Neuron (in vitro differentiated cells): ENCODE results near the gene KRTAP1-1.
"Not testable (repeated sequence)": the region's sequence is repeated elsewhere in the genome, so short reads cannot be mapped to it uniquely, and the experiment has no call there.

ENCODE experiments used
- H2AFZ ChIP-seq: one replicate; pipeline ENCODE4 v1.6.1; 2013; ENCODE audit warnings: low read depth, mild to moderate bottlenecking, inconsistent platforms, low read length, moderate library complexity
- H3K27me3 ChIP-seq: one replicate; pipeline ENCODE4 v1.6.1; 2013; ENCODE audit warnings: low read length; ENCODE audit not compliant: insufficient read depth
- H3K36me3 ChIP-seq: one replicate; pipeline ENCODE4 v1.6.1; 2013; ENCODE audit warnings: low read length; ENCODE audit not compliant: insufficient read depth
- H3K4me1 ChIP-seq: one replicate; pipeline ENCODE4 v1.6.1; 2013; ENCODE audit warnings: low read length; ENCODE audit not compliant: insufficient read depth
- H3K4me3 ChIP-seq: 2 replicates; pipeline ENCODE4 v1.5.1; 2013; ENCODE audit warnings: mild to moderate bottlenecking, low read length, moderate library complexity
- H3K9me3 ChIP-seq: one replicate; pipeline ENCODE4 v1.6.1; 2013; ENCODE audit warnings: low read length

Gene KRTAP1-1

DNA sequence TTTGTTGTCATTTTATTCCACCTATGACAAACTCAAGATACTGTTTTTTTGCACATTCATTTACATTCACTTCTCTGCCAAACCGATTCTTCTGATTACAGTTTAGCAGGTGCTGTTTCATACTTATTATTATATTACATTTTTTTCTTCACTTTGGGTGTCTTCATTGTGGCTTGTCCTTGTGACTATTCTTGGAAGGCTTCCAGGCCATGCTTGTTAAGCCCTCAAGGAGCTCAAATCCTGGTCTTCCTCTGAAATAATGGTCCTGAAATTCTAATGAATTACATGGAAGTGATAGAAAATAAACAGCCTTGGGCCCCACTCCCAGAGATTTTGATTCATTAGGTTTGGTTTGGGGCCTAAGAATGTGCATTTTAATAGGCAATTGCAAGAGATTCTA lies 23.1 kb upstream of the KRTAP1-1 start:
- no peak overlapping the region for H2AFZ ChIP-seq
- H3K4me3 ChIP-seq = no peak overlapping the region
- no peaks in the 10 kb centered on the region for H3K27me3 ChIP-seq
- no peaks in the 10 kb centered on the region for H3K9me3 ChIP-seq
- H3K36me3 ChIP-seq = no peaks in the 10 kb centered on the region
- no peaks in the 10 kb centered on the region for H3K4me1 ChIP-seq

GRCh38 chr17:41063449-41063848 lies 22.2 kb upstream of the KRTAP1-1 start:
- H3K36me3 ChIP-seq = no peaks in the 10 kb centered on the region
- no peak overlapping the region for H3K4me3 ChIP-seq
- H3K27me3 ChIP-seq = no peaks in the 10 kb centered on the region
- no peak overlapping the region for H2AFZ ChIP-seq
- H3K9me3 ChIP-seq = no peaks in the 10 kb centered on the region
- H3K4me1 ChIP-seq = no peaks in the 10 kb centered on the region

GRCh38 chr17:41061964-41062363 lies 20.7 kb upstream of the KRTAP1-1 start:
- Histone ChIP-seq H3K27me3 (no peaks in the 10 kb centered on the region), H3K4me1 (no peaks in the 10 kb centered on the region), H3K9me3 (no peaks in the 10 kb centered on the region), H3K36me3 (no peaks in the 10 kb centered on the region), H3K4me3 (no peak overlapping the region), H2AFZ (no peak overlapping the region)

- no peaks in the 10 kb centered on the region for H3K4me1 ChIP-seq
- no peaks in the 10 kb centered on the region for H3K27me3 ChIP-seq
- no peak within 1 kb of the TSS for H3K4me3 ChIP-seq
These were observed 18.9 kb upstream of the KRTAP1-1 start, which contains the start of gene KRTAP2-3 for GRCh38 chr17:41060052-41060604. KRTAP2-3 (minus strand) TSS chr17:41060114; CDS start chr17:41060050, 64 bp downstream.

GRCh38 chr17:41059276-41060051 lies 18.2 kb upstream of the KRTAP1-1 start:
- H2AFZ ChIP-seq, H3K27me3 ChIP-seq, H3K4me3 ChIP-seq, H3K9me3 ChIP-seq, H3K4me1 ChIP-seq, H3K36me3 ChIP-seq: not testable (repeated sequence)

More at GRCh38 chr17:41060052-41060604, 18.9 kb upstream of the KRTAP1-1 start, which contains the start of gene KRTAP2-3:
- H3K36me3 ChIP-seq = no peaks in the 10 kb centered on the region
- no peaks in the 10 kb centered on the region for H3K9me3 ChIP-seq
- no peak within 1 kb of the TSS for H2AFZ ChIP-seq

GRCh38 chr17:41058741-41059140 lies 17.5 kb upstream of the KRTAP1-1 start:
- Histone ChIP-seq H2AFZ (no peak overlapping the region), H3K4me1 (no peaks in the 10 kb centered on the region), H3K27me3 (no peaks in the 10 kb centered on the region), H3K9me3 (no peaks in the 10 kb centered on the region), H3K36me3 (no peaks in the 10 kb centered on the region), H3K4me3 (no peak overlapping the region)

GRCh38 chr17:41057547-41057946 lies 16.3 kb upstream of the KRTAP1-1 start:
- H2AFZ ChIP-seq = no peak overlapping the region
- no peaks in the 10 kb centered on the region for H3K4me1 ChIP-seq
- no peak overlapping the region for H3K4me3 ChIP-seq
- H3K27me3 ChIP-seq = no peaks in the 10 kb centered on the region
- H3K9me3 ChIP-seq = no peaks in the 10 kb centered on the region
- no peaks in the 10 kb centered on the region for H3K36me3 ChIP-seq

GRCh38 chr17:41055130-41055529 lies 13.9 kb upstream of the KRTAP1-1 start, which contains the start of gene KRTAP2-2:
KRTAP2-2 (minus strand) TSS chr17:41055230; CDS start chr17:41055211, 19 bp downstream.
- not testable (repeated sequence) for H2AFZ ChIP-seq, H3K9me3 ChIP-seq, H3K27me3 ChIP-seq, H3K4me1 ChIP-seq, H3K4me3 ChIP-seq, H3K36me3 ChIP-seq

DNA sequence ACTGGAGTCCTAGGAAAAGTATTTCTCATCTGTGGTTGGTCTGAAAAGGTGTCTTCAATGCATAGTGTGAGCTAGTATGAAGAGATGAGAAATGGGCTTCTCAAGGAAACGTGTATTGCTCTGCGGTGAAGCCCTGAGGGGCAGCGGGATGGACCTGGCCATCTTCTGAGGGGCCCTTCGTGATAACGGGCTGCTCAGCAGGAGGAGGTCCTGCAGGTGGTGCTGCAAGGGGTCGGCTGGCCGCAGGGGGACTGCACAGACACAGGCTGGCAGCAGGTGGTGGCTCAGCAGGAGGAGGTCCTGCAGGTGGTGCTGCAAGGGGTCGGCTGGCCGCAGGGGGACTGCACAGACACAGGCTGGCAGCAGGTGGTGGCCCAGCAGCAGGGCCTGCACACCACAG lies 13.3 kb upstream of the KRTAP1-1 start:
- not testable (repeated sequence) for H2AFZ ChIP-seq, H3K36me3 ChIP-seq, H3K9me3 ChIP-seq, H3K4me1 ChIP-seq, H3K4me3 ChIP-seq, H3K27me3 ChIP-seq

- no peaks in the 10 kb centered on the region for H3K27me3 ChIP-seq
These were observed 12.8 kb upstream of the KRTAP1-1 start for GRCh38 chr17:41054025-41054424.

DNA sequence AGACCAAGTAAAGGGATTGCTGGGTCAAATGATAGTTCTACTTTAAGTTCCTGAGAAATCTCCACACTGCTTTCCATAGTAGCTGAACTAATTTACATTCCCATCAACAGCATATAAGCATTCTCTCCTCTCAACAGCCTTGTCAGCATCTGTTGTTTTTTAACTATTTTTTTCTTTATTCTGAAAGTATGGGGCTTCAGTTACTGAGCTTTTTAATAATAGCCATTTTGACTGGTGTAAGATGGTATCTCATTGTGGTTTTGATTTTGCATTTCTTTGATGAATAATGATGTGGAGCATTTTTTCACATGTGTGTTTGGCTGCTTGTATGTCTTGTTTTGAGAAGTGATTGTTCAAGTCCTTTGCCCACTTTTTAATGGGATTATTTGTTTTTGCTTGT lies 11.3 kb upstream of the KRTAP1-1 start:
- no peak overlapping the region for H2AFZ ChIP-seq
- H3K27me3 ChIP-seq = no peaks in the 10 kb centered on the region
- H3K4me1 ChIP-seq = no peaks in the 10 kb centered on the region
- H3K4me3 ChIP-seq = no peak overlapping the region
- no peaks in the 10 kb centered on the region for H3K9me3 ChIP-seq
- no peaks in the 10 kb centered on the region for H3K36me3 ChIP-seq

More at GRCh38 chr17:41054025-41054424, 12.8 kb upstream of the KRTAP1-1 start:
- Histone ChIP-seq H3K9me3 (no peaks in the 10 kb centered on the region), H3K4me3 (no peak overlapping the region), H3K4me1 (no peaks in the 10 kb centered on the region), H2AFZ (no peak overlapping the region), H3K36me3 (no peaks in the 10 kb centered on the region)

DNA sequence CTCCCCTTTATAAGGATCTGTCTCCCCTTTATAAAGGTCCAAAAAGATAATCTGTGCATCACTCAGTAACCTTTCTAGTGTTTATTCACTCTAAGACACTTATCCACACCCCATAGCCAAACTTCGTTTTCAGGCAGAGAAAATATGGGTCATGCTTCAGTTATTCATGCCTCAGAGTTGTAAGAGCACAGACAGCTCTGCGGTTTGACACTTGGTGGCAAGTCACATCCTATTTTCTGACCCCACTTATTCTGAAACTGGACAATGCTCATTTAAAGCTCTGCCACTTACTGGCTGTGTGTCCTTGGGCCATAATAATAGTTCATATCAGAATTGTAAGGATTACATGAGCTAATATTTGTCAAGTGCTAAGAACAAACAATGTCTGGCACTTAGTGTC lies 7.9 kb upstream of the KRTAP1-1 start:
- Histone ChIP-seq H3K9me3 (no peaks in the 10 kb centered on the region), H3K4me3 (no peak overlapping the region), H3K4me1 (no peaks in the 10 kb centered on the region), H3K36me3 (no peaks in the 10 kb centered on the region), H2AFZ (no peak overlapping the region), H3K27me3 (no peaks in the 10 kb centered on the region)

DNA sequence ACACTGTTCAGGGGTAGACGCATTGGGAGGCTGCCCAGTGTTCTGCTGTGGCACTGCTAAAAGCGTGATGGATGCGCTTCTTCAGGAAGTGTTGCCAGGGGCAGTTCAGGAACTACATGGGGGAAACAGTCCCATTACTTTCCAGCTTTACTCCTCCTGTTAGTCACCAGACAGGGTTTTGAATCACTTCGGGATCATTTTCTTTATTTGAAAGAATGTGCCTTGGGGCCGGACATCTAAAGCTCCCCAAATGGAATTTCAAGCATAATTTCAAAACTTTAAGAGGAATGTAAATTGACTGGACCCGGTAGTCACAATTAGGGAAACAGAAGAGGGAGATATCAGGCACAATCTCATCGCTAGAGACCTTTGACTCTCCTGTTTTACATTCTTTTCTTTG lies 7.2 kb upstream of the KRTAP1-1 start:
- Histone ChIP-seq H3K4me1 (no peaks in the 10 kb centered on the region), H2AFZ (no peak overlapping the region), H3K9me3 (no peaks in the 10 kb centered on the region), H3K27me3 (no peaks in the 10 kb centered on the region), H3K4me3 (no peak overlapping the region), H3K36me3 (no peaks in the 10 kb centered on the region)
